PFSK-1 (cell line): ENCODE measurements around the gene BCL11B.

Source experiments
- FOXP2 ChIP-seq: optimal IDR thresholded peaks from 2 replicates; pipeline ENCODE3; 2011; ENCODE audit warnings: borderline replicate concordance, control low read depth, inconsistent platforms; ENCODE audit not compliant: insufficient read depth; ENCODE audit errors: extremely low read length, extremely low read depth
- POLR2AphosphoS5 ChIP-seq: IDR thresholded peaks from 2 replicates; pipeline ENCODE4 v1.6.1; 2012; ENCODE audit warnings: low read depth, mild to moderate bottlenecking, control low read depth, low read length, moderate library complexity
- SIN3A ChIP-seq: IDR thresholded peaks from 2 replicates; pipeline ENCODE4 v1.6.1; 2012; ENCODE audit warnings: mild to moderate bottlenecking, low read length, moderate library complexity, borderline replicate concordance; ENCODE audit not compliant: insufficient read depth
- TAF1 ChIP-seq: IDR thresholded peaks from 2 replicates; pipeline ENCODE4 v1.6.1; 2012; ENCODE audit warnings: low read length, control low read depth, borderline replicate concordance; ENCODE audit not compliant: insufficient read depth
- TF ChIP-seq, protein P1 (sequence below), 2 experiments: IDR thresholded peaks; 2 replicates each; pipeline versions ENCODE4 v1.6.1 to v1.8.0; 2011 to 2012; ENCODE audit warnings: low read depth in 2 of 2, low read length in 2 of 2, control low read depth in 1 of 2, inconsistent platforms in 1 of 2, mild to moderate bottlenecking in 1 of 2, moderate library complexity in 1 of 2; ENCODE audit not compliant: insufficient read depth in 1 of 2

BCL11B gene

DNA sequence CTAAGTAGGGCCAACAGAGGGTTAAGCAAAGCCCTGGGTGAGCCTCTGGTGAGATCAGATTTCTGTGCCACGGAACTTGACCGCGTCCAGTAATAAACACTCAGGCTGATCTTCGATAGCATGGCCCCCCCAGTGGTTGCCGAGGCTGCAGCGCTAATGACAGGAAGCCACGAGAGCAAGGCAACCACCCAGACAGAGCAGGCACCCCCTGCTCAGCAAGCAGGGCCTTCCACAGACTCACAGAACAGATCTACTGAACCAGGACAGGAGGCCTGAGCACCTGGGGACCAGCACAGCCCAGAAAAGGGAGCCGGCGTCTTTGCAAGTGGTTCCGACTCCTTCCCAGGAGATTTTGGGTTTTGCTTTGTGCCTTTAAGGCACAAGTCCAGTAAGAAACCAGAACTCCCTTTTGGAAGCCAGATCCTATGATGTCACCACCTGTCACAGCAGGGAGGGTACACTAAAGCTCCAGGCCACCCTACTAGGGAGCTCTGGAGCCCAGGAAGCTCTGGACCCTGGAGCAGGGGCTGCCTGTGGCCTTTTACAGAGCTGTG lies 42.3 kb downstream of the BCL11B start:
- TF ChIP-seq FOXP2 (no peak), TAF1 (no peak), SIN3A (no peak), POLR2AphosphoS5 (no peak)
- TF ChIP-seq, protein P1, sequence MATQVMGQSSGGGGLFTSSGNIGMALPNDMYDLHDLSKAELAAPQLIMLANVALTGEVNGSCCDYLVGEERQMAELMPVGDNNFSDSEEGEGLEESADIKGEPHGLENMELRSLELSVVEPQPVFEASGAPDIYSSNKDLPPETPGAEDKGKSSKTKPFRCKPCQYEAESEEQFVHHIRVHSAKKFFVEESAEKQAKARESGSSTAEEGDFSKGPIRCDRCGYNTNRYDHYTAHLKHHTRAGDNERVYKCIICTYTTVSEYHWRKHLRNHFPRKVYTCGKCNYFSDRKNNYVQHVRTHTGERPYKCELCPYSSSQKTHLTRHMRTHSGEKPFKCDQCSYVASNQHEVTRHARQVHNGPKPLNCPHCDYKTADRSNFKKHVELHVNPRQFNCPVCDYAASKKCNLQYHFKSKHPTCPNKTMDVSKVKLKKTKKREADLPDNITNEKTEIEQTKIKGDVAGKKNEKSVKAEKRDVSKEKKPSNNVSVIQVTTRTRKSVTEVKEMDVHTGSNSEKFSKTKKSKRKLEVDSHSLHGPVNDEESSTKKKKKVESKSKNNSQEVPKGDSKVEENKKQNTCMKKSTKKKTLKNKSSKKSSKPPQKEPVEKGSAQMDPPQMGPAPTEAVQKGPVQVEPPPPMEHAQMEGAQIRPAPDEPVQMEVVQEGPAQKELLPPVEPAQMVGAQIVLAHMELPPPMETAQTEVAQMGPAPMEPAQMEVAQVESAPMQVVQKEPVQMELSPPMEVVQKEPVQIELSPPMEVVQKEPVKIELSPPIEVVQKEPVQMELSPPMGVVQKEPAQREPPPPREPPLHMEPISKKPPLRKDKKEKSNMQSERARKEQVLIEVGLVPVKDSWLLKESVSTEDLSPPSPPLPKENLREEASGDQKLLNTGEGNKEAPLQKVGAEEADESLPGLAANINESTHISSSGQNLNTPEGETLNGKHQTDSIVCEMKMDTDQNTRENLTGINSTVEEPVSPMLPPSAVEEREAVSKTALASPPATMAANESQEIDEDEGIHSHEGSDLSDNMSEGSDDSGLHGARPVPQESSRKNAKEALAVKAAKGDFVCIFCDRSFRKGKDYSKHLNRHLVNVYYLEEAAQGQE (IDR thresholded peaks at IDR 0.05; ENCODE audit: insufficient read depth in 1 of 2, low read depth in 2 of 2, low read length in 2 of 2), result no peak

DNA sequence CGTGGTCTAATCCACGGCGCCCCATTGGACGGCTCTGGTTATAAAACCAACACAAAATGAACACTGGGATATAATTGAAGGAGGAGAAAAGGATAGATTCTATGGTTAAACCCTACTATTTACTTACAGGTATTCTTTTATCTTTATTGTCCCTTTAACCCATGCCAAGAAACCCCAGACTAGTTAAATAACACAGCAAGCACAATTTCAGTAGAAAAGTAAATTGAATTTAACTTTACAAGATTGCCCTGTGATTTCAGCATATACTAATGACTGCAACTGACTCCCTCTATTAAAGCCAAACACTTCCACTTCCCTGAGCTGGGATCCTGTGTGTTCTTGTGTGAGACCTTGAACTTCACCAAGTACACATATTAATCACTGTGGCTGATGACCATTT lies 45.3 kb downstream of the BCL11B start:
- TF ChIP-seq FOXP2, result no peak
- TF ChIP-seq, protein P1 (IDR thresholded peaks at IDR 0.05; ENCODE audit: insufficient read depth in 1 of 2, low read depth in 2 of 2, low read length in 2 of 2), result no peak
- TF ChIP-seq TAF1, result no peak
- no peak for TF ChIP-seq POLR2AphosphoS5
- TF ChIP-seq SIN3A, result no peak

DNA sequence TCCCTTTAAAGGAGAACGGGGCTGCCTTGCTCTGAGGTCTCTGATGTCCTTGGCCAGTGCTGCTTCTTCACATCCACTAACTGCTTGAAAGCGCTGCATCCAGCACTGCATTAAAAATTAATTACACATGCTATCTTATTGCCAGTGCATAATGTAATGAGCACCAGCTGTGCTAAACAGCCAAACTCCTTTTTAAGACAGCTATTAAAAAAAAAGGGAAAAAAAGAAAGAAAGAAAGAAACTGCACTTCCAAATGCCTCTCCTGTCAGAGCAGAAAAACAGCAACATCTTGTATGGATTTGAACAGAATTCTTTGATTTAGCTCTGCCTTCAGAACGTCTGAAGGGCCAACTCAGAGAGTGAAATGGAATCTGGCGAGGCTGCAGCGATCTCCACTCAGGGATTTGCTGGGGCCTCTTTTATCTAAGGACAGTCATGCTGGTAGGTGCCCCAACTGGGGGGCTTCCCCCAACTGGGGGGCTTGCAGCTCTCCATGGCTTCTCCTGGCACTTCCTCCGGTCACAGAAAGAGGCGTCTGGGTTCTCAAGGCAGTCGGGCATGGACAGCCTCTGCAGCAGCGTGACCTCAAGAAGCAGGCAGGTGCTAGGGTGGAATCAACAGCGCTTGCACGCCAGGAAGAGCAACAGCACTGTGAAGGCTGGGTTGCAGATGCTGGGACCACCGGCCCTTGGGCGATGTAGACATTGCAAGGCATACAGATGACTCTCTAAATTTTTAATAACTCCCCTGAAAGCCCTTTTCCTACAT lies 46.4 kb downstream of the BCL11B start:
- TF ChIP-seq SIN3A (no peak), TAF1 (no peak), FOXP2 (no peak), POLR2AphosphoS5 (no peak)
- TF ChIP-seq, protein P1 (IDR thresholded peaks at IDR 0.05; ENCODE audit: insufficient read depth in 1 of 2, low read depth in 2 of 2, low read length in 2 of 2), result no peak

DNA sequence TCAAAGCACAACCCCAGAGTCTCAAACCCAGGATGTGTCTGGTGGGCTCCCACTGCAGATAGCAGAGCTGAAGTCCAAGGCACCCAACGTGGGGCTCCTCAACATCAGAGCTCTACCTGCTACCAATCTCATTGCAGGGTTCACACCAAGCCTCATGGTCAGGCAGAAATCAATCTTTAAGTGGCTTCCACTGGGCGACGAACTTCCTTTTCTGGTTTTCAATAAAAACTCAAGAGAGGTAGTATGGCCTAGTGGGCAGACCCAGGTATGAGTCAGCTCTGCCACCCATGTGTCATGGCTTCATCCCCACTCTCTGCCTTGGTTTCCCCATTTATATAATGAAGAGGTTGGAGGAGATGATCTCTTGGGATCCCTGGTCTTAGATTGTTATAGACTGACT lies 47.0 kb downstream of the BCL11B start:
- TF ChIP-seq FOXP2 (no peak), POLR2AphosphoS5 (no peak), SIN3A (no peak), TAF1 (no peak)
- TF ChIP-seq, protein P1 (IDR thresholded peaks at IDR 0.05; ENCODE audit: insufficient read depth in 1 of 2, low read depth in 2 of 2, low read length in 2 of 2), result no peak
